ENCODE data around the gene LCA5. TPM values are rescaled to one million over a fixed set of nuclear protein-coding genes. Genes with fewer than 3 reads are reported as not detected.
"Not testable (repeated sequence)": the region's sequence is repeated elsewhere in the genome, so short reads cannot be mapped to it uniquely, and the experiment has no call there.

The LCA5 gene
- total RNA-seq: 1 to 10 TPM; 1.4 to 2.7 (median 2.2) TPM
- polyA plus RNA-seq: 1 to 10 TPM in 1 of 2 donors, under 1 TPM in 1; 0.94 to 1.1 TPM
- long read RNA-seq, donor 1, full-length matches to known transcripts: 2 of 3 reads
- long read RNA-seq, donor 1, partial matches to known transcripts: 0 of 3 reads
- long read RNA-seq, donor 1, other reads (novel, unspliced or antisense): 1 of 3 reads
- long read RNA-seq, donor 2, partial matches to known transcripts: 1 of 2 reads
- long read RNA-seq, donor 2, other reads (novel, unspliced or antisense): 1 of 2 reads
- long read RNA-seq, donor 3: 0 reads

GRCh38 chr6:79536954-79537747 is at the start of gene LCA5:
LCA5 (minus strand) TSS chr6:79537430; CDS start chr6:79518894, 18,536 bp downstream.
- Histone ChIP-seq H3K4me3 (peak within 1 kb of the TSS; percentile 58 to 94 (median 78)), H3K9me3 (no peaks in the 10 kb centered on the region), H3K27ac (peak within 1 kb of the TSS; percentile 57 to 93 (median 88)), H3K4me1 (peaks cover 0 to 31% (median 18%) of the 10 kb centered on the region in 9 donors), H3K36me3 (peaks cover 0 to 12% (median 0%) of the 10 kb centered on the region in 9 donors), H3K27me3 (no peaks in the 10 kb centered on the region)
- WGBS, 2 donors: 0% methylated on average over 56 of the region's 56 CpGs
- DNase-seq (peak; percentile 88 to 95), ATAC-seq (peak; percentile 98 to 100 (median 99))
- TF ChIP-seq CTCF (IDR thresholded peaks at IDR 0.05): no peak
- intact Hi-C loops (cut with DNase I): loop anchor here in 5 of 10 donors (5.0 to 10.0 kb wide), 4 partner anchors 302 to 532 kb away; partner anchors contain the start of genes HMGN3 (in 3 of the 5) and PHIP (in 2 of the 5)

- no peak for ATAC-seq
- Histone ChIP-seq H3K4me1 (no peaks in the 10 kb centered on the region), H3K27ac (no peak overlapping the region), H3K27me3 (no peaks in the 10 kb centered on the region), H3K4me3 (no peak overlapping the region), H3K36me3 (no peaks in the 10 kb centered on the region), H3K9me3 (peaks cover 0 to 28% (median 3%) of the 10 kb centered on the region in 11 donors)
- DNase-seq: no peak
- intact Hi-C loops (cut with DNase I): no loop called here
- TF ChIP-seq CTCF (IDR thresholded peaks at IDR 0.05): peak in 4 of 9 donors; percentile 5 to 37 (median 18)
Observed at GRCh38 chr6:79586548-79586947, 49.3 kb upstream of the LCA5 start.

- ATAC-seq: no peak
- Histone ChIP-seq H3K4me3 (no peak overlapping the region), H3K27me3 (no peaks in the 10 kb centered on the region), H3K4me1 (no peaks in the 10 kb centered on the region), H3K9me3 (peaks cover 0 to 38% (median 3%) of the 10 kb centered on the region in 11 donors), H3K27ac (no peak overlapping the region), H3K36me3 (no peaks in the 10 kb centered on the region)
- TF ChIP-seq CTCF (IDR thresholded peaks at IDR 0.05): no peak
- no peak for DNase-seq
- WGBS, 2 donors: 69% methylated on average over 2 of the region's 2 CpGs
- intact Hi-C loops (cut with DNase I): no loop called here
Observed at GRCh38 chr6:79584332-79584731, 47.1 kb upstream of the LCA5 start.

- intact Hi-C loops (cut with DNase I): loop anchor here in 3 of 10 donors (10.0 kb wide), 3 partner anchors 97 to 237 kb away; no protein-coding TSS in a partner anchor
- H3K27ac ChIP-seq, ATAC-seq, H3K4me1 ChIP-seq, H3K4me3 ChIP-seq, DNase-seq, H3K36me3 ChIP-seq, H3K27me3 ChIP-seq: not testable (repeated sequence)
- WGBS, 2 donors: 91 to 92% methylated on average over 6 of the region's 6 CpGs
- peaks cover 0 to 22% (median 0%) of the 10 kb centered on the region in 11 donors for H3K9me3 ChIP-seq
Observed at GRCh38 chr6:79577926-79578325, 40.7 kb upstream of the LCA5 start.

Measured in heart right ventricle (tissue), 16 donors.